ENCODE results near the gene FAF1.
A peak's percentile ranks its signal among the peaks of the same experiment; 100 is the strongest.

FAF1 gene

DNA sequence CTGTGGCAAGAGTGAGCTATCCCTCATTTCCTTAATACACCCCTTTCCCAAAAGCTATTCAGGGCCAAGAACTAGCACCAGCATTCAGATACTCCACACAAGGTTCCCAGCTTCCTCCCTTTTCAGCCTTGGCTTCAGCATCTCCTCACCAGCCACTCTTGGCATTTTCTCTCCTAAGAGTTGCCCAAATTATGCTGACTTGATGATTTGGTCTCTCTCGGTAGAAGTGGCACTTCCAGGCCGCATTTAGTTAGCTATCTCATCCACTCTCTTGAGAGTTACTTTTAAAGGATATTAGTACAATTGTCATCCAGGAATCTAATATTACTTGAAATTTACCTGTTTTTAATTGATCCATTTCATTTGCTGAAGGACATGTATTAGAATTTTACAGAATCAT lies 337.8 kb downstream of the FAF1 start:
- TF ChIP-seq, protein P1, sequence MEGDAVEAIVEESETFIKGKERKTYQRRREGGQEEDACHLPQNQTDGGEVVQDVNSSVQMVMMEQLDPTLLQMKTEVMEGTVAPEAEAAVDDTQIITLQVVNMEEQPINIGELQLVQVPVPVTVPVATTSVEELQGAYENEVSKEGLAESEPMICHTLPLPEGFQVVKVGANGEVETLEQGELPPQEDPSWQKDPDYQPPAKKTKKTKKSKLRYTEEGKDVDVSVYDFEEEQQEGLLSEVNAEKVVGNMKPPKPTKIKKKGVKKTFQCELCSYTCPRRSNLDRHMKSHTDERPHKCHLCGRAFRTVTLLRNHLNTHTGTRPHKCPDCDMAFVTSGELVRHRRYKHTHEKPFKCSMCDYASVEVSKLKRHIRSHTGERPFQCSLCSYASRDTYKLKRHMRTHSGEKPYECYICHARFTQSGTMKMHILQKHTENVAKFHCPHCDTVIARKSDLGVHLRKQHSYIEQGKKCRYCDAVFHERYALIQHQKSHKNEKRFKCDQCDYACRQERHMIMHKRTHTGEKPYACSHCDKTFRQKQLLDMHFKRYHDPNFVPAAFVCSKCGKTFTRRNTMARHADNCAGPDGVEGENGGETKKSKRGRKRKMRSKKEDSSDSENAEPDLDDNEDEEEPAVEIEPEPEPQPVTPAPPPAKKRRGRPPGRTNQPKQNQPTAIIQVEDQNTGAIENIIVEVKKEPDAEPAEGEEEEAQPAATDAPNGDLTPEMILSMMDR (IDR thresholded peaks at IDR 0.05; ENCODE audit: extremely low read depth, missing control alignments), result no peak
- DNase-seq (ENCODE audit: low spot score), result no peak

DNA sequence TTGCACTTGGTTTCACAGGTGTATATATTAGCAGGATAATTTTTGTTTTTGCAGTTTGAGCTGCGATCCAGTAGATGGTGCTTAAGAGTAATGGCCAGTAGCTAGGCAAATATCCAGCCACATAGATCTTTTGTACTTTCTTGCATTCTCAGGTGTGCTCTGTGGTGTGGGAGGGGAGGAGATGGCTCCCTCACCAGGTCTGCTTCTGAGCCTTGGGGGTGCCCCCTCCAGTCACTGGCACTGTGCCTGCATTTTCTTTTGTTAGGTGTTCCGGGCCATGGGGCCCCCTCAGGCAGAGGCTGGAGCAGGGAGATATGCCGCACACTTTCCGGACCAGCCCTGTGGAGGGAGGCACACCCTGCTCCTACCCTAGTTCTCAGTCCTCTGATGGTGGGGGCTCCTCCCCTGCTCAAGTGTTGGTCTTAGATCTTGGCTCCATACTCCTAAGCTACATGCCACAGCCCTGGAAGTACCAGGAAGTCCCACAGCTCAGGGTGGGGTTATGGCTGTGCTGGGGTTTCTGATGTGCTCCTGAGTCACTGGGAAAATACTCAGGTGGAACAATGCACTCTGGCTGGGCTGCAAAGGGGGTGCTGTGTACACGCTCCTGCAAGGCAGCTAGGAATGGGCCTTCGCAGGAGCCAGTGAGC lies 339.3 kb downstream of the FAF1 start:
- no peak for DNase-seq (ENCODE audit: low spot score)
- TF ChIP-seq, protein P1 (IDR thresholded peaks at IDR 0.05; ENCODE audit: extremely low read depth, missing control alignments), result no peak

DNA sequence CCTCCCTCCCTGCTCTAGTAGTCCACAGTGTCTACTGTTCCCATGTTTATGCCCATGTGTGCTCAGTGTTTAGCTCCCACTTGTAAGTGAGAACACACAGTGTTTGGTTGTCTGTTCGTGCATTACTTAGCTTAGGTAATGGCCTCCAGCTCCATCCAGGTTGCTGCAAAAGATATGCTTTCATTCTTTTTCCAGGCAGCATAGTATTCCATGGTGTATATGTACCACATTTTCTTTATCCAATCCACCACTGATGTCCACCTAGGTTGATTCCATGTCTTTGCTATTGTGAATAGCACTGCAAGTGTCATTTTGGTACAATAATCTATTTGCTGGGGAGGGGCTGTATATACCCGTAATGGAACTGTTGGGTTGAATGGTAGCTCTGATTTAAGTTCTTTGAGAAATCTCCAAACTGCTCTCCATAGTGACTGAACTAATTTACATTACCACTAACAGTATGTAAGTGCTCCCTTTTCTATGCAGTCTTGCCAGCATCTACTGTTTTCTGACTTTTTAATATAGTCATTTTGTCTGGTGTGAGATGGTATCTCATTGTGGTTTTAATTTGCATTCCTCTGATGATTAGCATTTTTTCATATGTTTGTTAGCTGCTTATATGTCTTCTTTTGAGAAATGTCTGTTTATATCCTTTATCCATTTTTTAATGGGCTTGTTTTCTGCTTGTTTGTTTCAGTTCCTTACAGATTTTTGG lies 344.9 kb downstream of the FAF1 start:
- TF ChIP-seq, protein P1 (IDR thresholded peaks at IDR 0.05; ENCODE audit: extremely low read depth, missing control alignments), result no peak
- DNase-seq (ENCODE audit: low spot score), result no peak

DNA sequence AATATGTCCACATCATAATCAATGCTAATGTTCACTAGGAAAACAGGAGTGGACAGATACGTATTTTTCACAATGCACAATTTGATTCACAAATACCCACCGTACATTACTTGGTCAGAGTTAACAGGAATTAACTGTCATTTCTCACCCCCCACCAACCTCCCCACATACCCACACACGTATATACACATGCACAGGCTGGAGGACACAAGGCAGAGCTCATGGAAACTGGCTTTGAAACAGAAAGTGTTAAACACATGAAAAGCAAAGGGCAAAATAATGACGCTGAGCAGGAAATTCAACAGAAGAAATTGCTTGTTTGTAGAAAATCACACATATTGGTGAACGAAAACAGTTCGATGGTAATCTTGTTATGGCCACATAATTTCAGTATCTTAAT lies 348.4 kb downstream of the FAF1 start:
- TF ChIP-seq, protein P1 (IDR thresholded peaks at IDR 0.05; ENCODE audit: extremely low read depth, missing control alignments), result no peak

DNA sequence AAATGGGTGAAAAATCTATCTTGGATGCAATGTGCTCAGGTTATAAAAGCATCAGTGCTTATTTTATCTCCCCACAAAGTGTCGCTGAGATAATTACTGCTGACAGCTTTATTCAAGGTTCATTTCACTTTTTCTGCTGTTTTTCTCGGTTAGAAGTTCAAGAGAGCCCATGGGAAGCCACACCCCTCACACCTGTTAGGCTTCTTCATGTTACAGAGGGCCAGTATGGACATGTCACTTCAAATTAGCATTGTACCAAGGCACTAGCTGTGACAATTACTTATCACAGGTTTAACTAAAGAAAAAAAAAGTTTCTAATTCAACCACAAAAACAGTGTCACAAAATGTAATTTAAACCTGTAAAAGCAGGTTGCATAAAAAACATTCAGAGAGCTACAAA lies 349.5 kb downstream of the FAF1 start:
- DNase-seq (ENCODE audit: low spot score), result peak; percentile 29
- TF ChIP-seq, protein P1 (IDR thresholded peaks at IDR 0.05; ENCODE audit: extremely low read depth, missing control alignments), result no peak

More for the DNA sequence above, 348.4 kb downstream of the FAF1 start:
- DNase-seq (ENCODE audit: low spot score), result no peak

DNA sequence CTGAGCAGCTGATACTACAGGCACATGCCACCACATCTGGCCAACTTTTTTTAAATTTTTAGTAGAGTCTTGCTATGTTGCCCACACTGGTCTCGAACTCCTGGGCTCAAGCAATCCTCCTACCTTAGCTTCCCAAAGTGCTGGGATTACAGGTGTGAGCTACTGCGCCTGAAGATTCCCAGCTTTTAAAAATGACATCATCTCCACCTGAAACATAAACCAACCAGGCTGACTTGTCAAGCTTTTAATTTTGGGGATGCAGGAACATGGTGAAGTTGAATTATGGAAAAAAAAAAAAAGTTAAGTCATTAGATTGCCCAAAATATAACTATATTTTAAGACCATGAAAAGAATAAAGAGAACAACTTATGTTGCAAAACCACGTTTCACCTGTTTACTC lies 350.6 kb downstream of the FAF1 start:
- DNase-seq (ENCODE audit: low spot score), result no peak
- TF ChIP-seq, protein P1 (IDR thresholded peaks at IDR 0.05; ENCODE audit: extremely low read depth, missing control alignments), result no peak

DNA sequence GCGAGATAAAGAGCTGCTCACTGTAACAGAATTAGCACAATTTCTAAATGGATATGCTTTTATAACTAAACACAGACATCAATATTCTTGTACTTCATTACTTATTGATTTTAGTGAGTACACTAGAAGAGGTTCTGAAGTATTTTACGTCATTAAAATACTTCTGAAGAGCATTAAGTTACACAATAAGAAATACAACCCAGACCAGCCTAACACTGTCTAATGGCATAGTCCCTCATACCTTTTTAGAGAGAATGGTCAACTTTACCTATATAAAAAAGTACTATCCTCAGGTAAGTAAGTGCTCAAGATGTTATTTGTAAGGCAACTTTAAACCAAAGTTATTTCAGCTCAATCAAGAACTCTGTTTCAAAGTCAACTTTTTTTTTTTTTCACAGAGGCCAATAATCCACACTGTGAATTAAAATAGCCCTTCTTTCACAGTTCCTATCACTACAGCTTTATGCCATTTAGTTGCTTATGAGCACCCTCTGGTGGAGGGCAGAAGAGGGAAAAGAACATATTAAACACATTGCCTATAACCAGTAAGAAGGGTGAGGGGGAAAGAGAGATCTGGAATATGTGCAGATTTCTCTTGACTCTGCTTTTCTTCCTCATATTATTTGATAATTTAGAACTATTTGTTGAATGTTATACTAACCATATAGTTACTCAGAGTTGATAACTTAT lies 354.7 kb downstream of the FAF1 start:
- TF ChIP-seq, protein P1 (IDR thresholded peaks at IDR 0.05; ENCODE audit: extremely low read depth, missing control alignments), result peak; percentile 23
- peak; percentile 18 for DNase-seq (ENCODE audit: low spot score)

All from GM20000 (cell line).